Endothelial cell of umbilical vein (primary cell): ENCODE measurements around the gene MOBP. TPM values are rescaled to one million over a fixed set of nuclear protein-coding genes. Genes with fewer than 3 reads are reported as not detected.
A peak's percentile ranks its signal among the peaks of the same experiment; 100 is the strongest.
"Not testable (repeated sequence)": the region's sequence is repeated elsewhere in the genome, so short reads cannot be mapped to it uniquely, and the experiment has no call there.

Experiments used
- Bru-seq: library from RNA; stranded (reverse); fragments of 400-500 nt; gene quantifications from one replicate; lab custom pipeline; 2021; lab: Mats Ljungman, UMichigan
- BruChase-seq, 2 experiments: library from RNA; stranded (reverse); fragments of 400-500 nt; gene quantifications; one replicate each; lab custom pipeline; 2021; lab: Mats Ljungman, UMichigan
- BruUV-seq: library from RNA; stranded (reverse); fragments of 400-500 nt; replicated peaks from 2 replicates; lab custom pipeline; 2021; lab: Mats Ljungman, UMichigan
- CTCF ChIA-PET: fragments of 300-600, 350-600 bp; sonication (Branson Sonifier 250); formaldehyde crosslinking; loops from one replicate; lab custom pipeline; 2021; ENCODE audit warnings: antibody characterized with exemption, inconsistent platforms; lab: Charles Lee
- POLR2A ChIA-PET: fragments of 300-600, 350-600 bp; sonication (Branson Sonifier 250); formaldehyde crosslinking; loops from one replicate; lab custom pipeline; 2021; ENCODE audit warnings: antibody characterized with exemption, inconsistent platforms; lab: Charles Lee
- DNase-seq: peaks from one replicate; pipeline ENCODE4 v3.0.0-alpha.2; 2011; ENCODE audit warnings: low read depth, low spot score
- FAIRE-seq: peaks from 2 replicates; lab custom pipeline; 2011; peaks lifted over from hg19 to GRCh38; lab: Jason Lieb, UNC
- H2AFZ ChIP-seq: 2 replicates; pipeline ENCODE4 v1.6.0; 2012; ENCODE audit warnings: low read depth, low read length, control low read depth, inconsistent platforms
- H3K27ac ChIP-seq: 2 replicates; pipeline ENCODE4 v1.5.1; 2011; ENCODE audit warnings: low read depth, mild to moderate bottlenecking, control low read depth, low read length, moderate library complexity; ENCODE audit not compliant: insufficient read depth
- H3K27me3 ChIP-seq, 2 experiments: 2 replicates each; pipeline versions ENCODE4 v1.6.0 to v1.6.1; 2011; ENCODE audit warnings: low read length in 2 of 2, mixed read lengths in 1 of 2; ENCODE audit not compliant: control insufficient read depth in 2 of 2, insufficient read depth in 2 of 2
- H3K36me3 ChIP-seq, 2 experiments: 2 replicates in 1 of 2; 3 replicates in 1 of 2; pipeline ENCODE4 v1.5.1; 2011; ENCODE audit warnings: low read length in 2 of 2, mild to moderate bottlenecking in 1 of 2, moderate library complexity in 1 of 2; ENCODE audit not compliant: control insufficient read depth in 2 of 2, insufficient read depth in 2 of 2; ENCODE audit errors: extremely low read depth in 1 of 2
- H3K4me1 ChIP-seq: 3 replicates; pipeline ENCODE4 v1.5.1; 2011; ENCODE audit warnings: mild to moderate bottlenecking, low read length; ENCODE audit not compliant: control insufficient read depth, insufficient read depth; ENCODE audit errors: extremely low read depth
- H3K4me2 ChIP-seq: 2 replicates; pipeline ENCODE4 v1.6.1; 2011; ENCODE audit warnings: low read length, control low read depth, mixed read lengths; ENCODE audit not compliant: insufficient read depth
- H3K4me3 ChIP-seq, 3 experiments: fragments of 200-600 bp in 1 of 3; sonication (generic), shearing (Covaris generic) in 1 of 3; replicated peaks in 1 of 3; 2 replicates each; pipeline ENCODE4 v1.5.1; 2011 to 2016; ENCODE audit warnings: control low read depth in 3 of 3, low read length in 3 of 3, mild to moderate bottlenecking in 2 of 3, inconsistent platforms in 1 of 3, low read depth in 1 of 3, moderate library complexity in 1 of 3; ENCODE audit not compliant: insufficient read depth in 1 of 3
- H3K79me2 ChIP-seq: 2 replicates; pipeline ENCODE4 v1.6.0; 2012; ENCODE audit warnings: low read length, inconsistent platforms; ENCODE audit not compliant: control insufficient read depth, insufficient read depth
- H3K9ac ChIP-seq: replicated peaks from 2 replicates; pipeline ENCODE3; 2011; ENCODE audit warnings: low read length, control low read depth; ENCODE audit not compliant: insufficient read depth; ENCODE audit errors: extremely low read depth
- H3K9me1 ChIP-seq: replicated peaks from 3 replicates; pipeline ENCODE4 v1.6.0; 2011; ENCODE audit warnings: mild to moderate bottlenecking, low read length; ENCODE audit not compliant: control insufficient read depth, insufficient read depth; ENCODE audit errors: extremely low read depth
- H3K9me3 ChIP-seq: replicated peaks from 2 replicates; pipeline ENCODE4 v1.5.1; 2012; ENCODE audit warnings: low read length, inconsistent platforms; ENCODE audit not compliant: control insufficient read depth, insufficient read depth
- H4K20me1 ChIP-seq: replicated peaks from 2 replicates; pipeline ENCODE3; 2011; ENCODE audit warnings: mild to moderate bottlenecking, low read length; ENCODE audit not compliant: control insufficient read depth, insufficient read depth; ENCODE audit errors: extremely low read depth
- EZH2 ChIP-seq: IDR thresholded peaks from 2 replicates; pipeline ENCODE4 v1.6.1; 2012; ENCODE audit warnings: borderline replicate concordance, low read depth, mild to moderate bottlenecking, moderate library complexity, low read length, inconsistent platforms; ENCODE audit not compliant: severe bottlenecking
- FOS ChIP-seq: IDR thresholded peaks from 2 replicates; pipeline ENCODE4 v1.6.1; 2011; ENCODE audit warnings: mild to moderate bottlenecking, low read length, moderate library complexity, borderline replicate concordance; ENCODE audit not compliant: insufficient read depth
- GATA2 ChIP-seq: IDR thresholded peaks from 2 replicates; pipeline ENCODE4 v1.7.0; 2011; ENCODE audit warnings: low read depth, mild to moderate bottlenecking, moderate library complexity, mixed read lengths, low read length; ENCODE audit not compliant: insufficient read length, insufficient read depth
- JUN ChIP-seq: IDR thresholded peaks from 2 replicates; pipeline ENCODE4 v1.6.1; 2011; ENCODE audit warnings: borderline replicate concordance, low read depth; ENCODE audit not compliant: insufficient read length, insufficient read depth
- MYC ChIP-seq: IDR thresholded peaks from one replicate; pipeline ENCODE4 v1.6.1; 2011; ENCODE audit warnings: mild to moderate bottlenecking, low read depth, low read length
- POLR2A ChIP-seq: IDR thresholded peaks from 2 replicates; pipeline ENCODE4 v1.6.1; 2012; ENCODE audit warnings: low read depth, mild to moderate bottlenecking, control low read depth, low read length
- POLR2AphosphoS5 ChIP-seq: IDR thresholded peaks from 2 replicates; pipeline ENCODE4 v1.6.1; 2012; ENCODE audit warnings: low read depth, mild to moderate bottlenecking, control low read depth, low read length, moderate library complexity; ENCODE audit not compliant: insufficient read depth
- dilution Hi-C: fragments of 300-500 bp; cut with MboI; formaldehyde crosslinking; loops from one replicate; pipeline ENCODE4 v1.15.0; 2019; ENCODE audit warnings: low sequenced_read_pairs; ENCODE audit not compliant: extremely low pct_ligation_motif_present
- intact Hi-C: fragments of 100-400 bp; cut with micrococcal nuclease; formaldehyde crosslinking; loops from one replicate; pipeline ENCODE4 v1.10.0; 2022
- long read RNA-seq: library from polyadenylated mRNA; stranded (forward); transcript quantifications from one replicate; pipeline ENCODE4 v2.0.0, GENCODE V29; 2021
- polyA minus RNA-seq, 3 experiments: library from RNA; depleted of rRNA, polyadenylated mRNA; stranded (reverse); fragments of >200 nt; gene quantifications; 1 replicate in 1 of 3; 2 replicates in 2 of 3; pipeline ENCODE4 v1.2.3, GENCODE V29; 2011
- polyA plus RNA-seq, 4 experiments: library from polyadenylated mRNA; depleted of rRNA in 3 of 4; stranded (reverse) in 3 of 4; unstranded in 1 of 4; fragments of >200 nt; gene quantifications; 2 replicates each; pipeline versions ENCODE4 v1.2.1 to v1.2.3, GENCODE V29; 2011 to 2012; ENCODE audit warnings: missing spikeins in 1 of 4
- total RNA-seq: library from RNA; stranded (reverse); gene quantifications from 2 replicates; pipeline ENCODE4 v1.2.3, GENCODE V29; 2021
- TF ChIP-seq, protein P1 (sequence below): IDR thresholded peaks from 2 replicates; pipeline ENCODE4 v1.6.1; 2011; ENCODE audit not compliant: insufficient read depth, insufficient read length
- TF ChIP-seq, protein P2 (sequence below), 2 donors: IDR thresholded peaks; 1 replicate in 1 of 2; 2 replicates in 1 of 2; pipeline ENCODE4 v1.5.1; 2011; ENCODE audit warnings: low read length in 2 of 2, mild to moderate bottlenecking in 2 of 2, moderate library complexity in 2 of 2, control low read depth in 1 of 2, inconsistent platforms in 1 of 2, low read depth in 1 of 2; ENCODE audit not compliant: insufficient read depth in 1 of 2; ENCODE audit errors: extremely low read depth in 1 of 2

MOBP gene, protein sequence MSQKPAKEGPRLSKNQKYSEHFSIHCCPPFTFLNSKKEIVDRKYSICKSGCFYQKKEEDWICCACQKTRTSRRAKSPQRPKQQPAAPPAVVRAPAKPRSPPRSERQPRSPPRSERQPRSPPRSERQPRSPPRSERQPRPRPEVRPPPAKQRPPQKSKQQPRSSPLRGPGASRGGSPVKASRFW
- total RNA-seq (0.44 and 2.0 TPM in 2 replicates), polyA plus RNA-seq (1.6 and 2.3 TPM in 2 replicates), polyA minus RNA-seq (2.9 and 4.8 TPM in 2 replicates), Bru-seq, nascent RNA (percentile 30 among the genes with signal in this experiment), BruChase-seq, experiment 1, labeled RNA remaining after a 6-hour chase (percentile 13 among the genes with signal in this experiment), BruChase-seq, experiment 2, labeled RNA remaining after a 2-hour chase (percentile 11 among the genes with signal in this experiment)
- polyA plus RNA-seq (2011; cell fraction: cytosol; rRNA removed) = 0.68 and 1.2 TPM in 2 replicates
- 5.9 and 8.0 TPM in 2 replicates for polyA plus RNA-seq (2011; cell fraction: nucleus; rRNA removed)
- 2.2 and 3.1 TPM in 2 replicates for polyA plus RNA-seq (2012)
- not detected for polyA minus RNA-seq (2011; cell fraction: cytosol; rRNA and poly(A)+ RNA removed)
- 6.3 and 11.6 TPM in 2 replicates for polyA minus RNA-seq (2011; cell fraction: nucleus; rRNA and poly(A)+ RNA removed)
- long read RNA-seq, partial matches to known transcripts = 0 of 2 reads
- long read RNA-seq, other reads (novel, unspliced or antisense) = 2 of 2 reads

DNA sequence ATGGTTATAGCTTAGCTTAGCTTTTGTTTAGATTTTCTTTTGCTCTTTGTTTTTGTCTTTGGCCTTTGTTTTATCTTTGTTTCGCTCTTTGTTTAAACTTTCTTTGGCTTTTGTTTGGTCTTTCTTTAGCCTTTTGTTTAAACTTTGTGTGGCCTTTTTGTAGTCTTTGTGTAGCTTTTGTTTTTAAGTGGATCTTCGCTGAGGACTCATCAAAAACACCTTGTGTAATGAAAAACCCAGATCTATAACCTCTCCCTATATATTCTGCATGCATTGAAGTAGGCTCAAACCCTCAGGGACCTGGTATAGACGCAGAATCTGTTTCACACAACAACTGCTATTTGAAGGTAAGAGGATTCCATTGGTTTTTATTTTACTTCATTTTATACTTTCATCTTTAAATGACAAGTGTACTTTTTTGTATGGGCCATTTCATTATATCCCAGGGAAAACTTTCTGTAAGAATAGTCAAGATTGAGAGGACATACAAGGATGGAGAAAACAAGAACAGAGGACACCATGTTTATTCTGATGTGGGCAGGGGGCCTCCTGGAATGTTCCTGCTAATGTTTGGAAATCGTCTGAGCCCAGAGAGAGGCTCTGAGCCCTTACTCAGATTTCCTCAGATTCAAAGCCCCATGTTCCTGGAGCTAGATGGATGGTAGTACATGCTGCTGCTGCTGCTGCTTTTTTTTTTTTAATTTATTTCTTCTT, at the start of gene MOBP:
Gene MOBP, plus strand, starts transcription at position 287 of the 714 bp plus-strand sequence. CDS start 34,390 bp downstream, outside the sequence.
- CTCF ChIA-PET = interaction anchor here (0.8 kb wide), 1 partner anchor 12 kb away, joined by 3 read pairs; no protein-coding TSS in a partner anchor
- dilution Hi-C loops = no loop called here

DNA sequence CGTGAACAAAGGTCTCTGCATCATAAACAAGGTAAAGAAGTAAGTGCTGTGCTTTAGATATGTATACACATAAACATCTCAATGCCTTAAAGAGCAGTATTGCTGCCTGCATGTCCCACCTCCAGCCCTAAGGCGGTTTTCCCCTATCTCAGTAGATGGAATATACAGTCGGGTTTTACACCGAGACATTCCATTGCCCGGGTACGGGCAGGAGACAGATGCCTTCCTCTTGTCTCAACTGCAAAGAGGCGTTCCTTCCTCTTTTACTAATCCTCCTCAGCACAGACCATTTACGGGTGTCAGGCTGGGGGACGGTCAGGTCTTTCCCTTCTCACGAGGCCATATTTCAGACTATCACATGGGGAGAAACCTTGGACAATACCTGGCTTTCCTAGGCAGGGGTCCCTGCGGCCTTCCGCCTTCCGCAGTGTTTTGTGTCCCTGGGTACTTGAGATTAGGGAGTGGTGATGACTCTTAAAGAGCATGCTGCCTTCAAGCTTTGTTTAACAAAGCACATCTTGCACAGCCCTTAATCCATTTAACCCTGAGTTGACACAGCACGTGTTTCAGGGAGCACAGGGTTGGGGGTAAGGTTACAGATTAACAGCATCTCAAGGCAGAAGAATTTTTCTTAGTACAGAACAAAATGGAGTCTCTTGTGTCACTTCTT, 48.8 kb upstream of the MOBP start:
- H3K27me3 ChIP-seq, CTCF ChIA-PET, POLR2A ChIA-PET, DNase-seq, dilution Hi-C loops, H3K4me1 ChIP-seq, H3K36me3 ChIP-seq, BruUV-seq, H3K9me3 ChIP-seq, FAIRE-seq, H3K4me3 ChIP-seq, H3K9ac ChIP-seq, H4K20me1 ChIP-seq, H2AFZ ChIP-seq, H3K79me2 ChIP-seq, H3K27ac ChIP-seq, H3K4me2 ChIP-seq, H3K9me1 ChIP-seq: not testable (repeated sequence)
- intact Hi-C loops = loop anchor here (10.0 kb wide), 1 partner anchor 896 kb away; no protein-coding TSS in a partner anchor

More for the DNA sequence above, at the start of gene MOBP:
- TF ChIP-seq FOS = no peak
- TF ChIP-seq JUN = no peak
- no peak for TF ChIP-seq POLR2AphosphoS5
- TF ChIP-seq, protein P1, sequence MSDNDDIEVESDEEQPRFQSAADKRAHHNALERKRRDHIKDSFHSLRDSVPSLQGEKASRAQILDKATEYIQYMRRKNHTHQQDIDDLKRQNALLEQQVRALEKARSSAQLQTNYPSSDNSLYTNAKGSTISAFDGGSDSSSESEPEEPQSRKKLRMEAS = no peak
- TF ChIP-seq, protein P2, sequence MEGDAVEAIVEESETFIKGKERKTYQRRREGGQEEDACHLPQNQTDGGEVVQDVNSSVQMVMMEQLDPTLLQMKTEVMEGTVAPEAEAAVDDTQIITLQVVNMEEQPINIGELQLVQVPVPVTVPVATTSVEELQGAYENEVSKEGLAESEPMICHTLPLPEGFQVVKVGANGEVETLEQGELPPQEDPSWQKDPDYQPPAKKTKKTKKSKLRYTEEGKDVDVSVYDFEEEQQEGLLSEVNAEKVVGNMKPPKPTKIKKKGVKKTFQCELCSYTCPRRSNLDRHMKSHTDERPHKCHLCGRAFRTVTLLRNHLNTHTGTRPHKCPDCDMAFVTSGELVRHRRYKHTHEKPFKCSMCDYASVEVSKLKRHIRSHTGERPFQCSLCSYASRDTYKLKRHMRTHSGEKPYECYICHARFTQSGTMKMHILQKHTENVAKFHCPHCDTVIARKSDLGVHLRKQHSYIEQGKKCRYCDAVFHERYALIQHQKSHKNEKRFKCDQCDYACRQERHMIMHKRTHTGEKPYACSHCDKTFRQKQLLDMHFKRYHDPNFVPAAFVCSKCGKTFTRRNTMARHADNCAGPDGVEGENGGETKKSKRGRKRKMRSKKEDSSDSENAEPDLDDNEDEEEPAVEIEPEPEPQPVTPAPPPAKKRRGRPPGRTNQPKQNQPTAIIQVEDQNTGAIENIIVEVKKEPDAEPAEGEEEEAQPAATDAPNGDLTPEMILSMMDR (IDR thresholded peaks at IDR 0.05; ENCODE audit: extremely low read depth in 1 of 2, insufficient read depth in 1 of 2, low read depth in 1 of 2, low read length in 2 of 2) = no peak
- no peak for TF ChIP-seq EZH2
- TF ChIP-seq MYC = no peak
- TF ChIP-seq POLR2A = no peak
- no peak for TF ChIP-seq GATA2
- H3K4me1 ChIP-seq = no peaks in the 10 kb centered on the region
- H3K9ac ChIP-seq = no peak within 1 kb of the TSS
- no TSS peak for BruUV-seq
- DNase-seq (no peak), FAIRE-seq (no peak)
- intact Hi-C loops = no loop called here
- H3K79me2 ChIP-seq = no peaks in the 10 kb centered on the region
- no peak within 1 kb of the TSS for H2AFZ ChIP-seq
- peaks cover 2 to 3% of the 10 kb centered on the region in 2 experiments for H3K27me3 ChIP-seq
- no peaks in the 10 kb centered on the region for H4K20me1 ChIP-seq
- no peak within 1 kb of the TSS for H3K4me2 ChIP-seq
- no peaks in the 10 kb centered on the region for H3K9me1 ChIP-seq
- no peaks in the 10 kb centered on the region for H3K36me3 ChIP-seq
- POLR2A ChIA-PET = no interaction called here
- H3K27ac ChIP-seq = no peak within 1 kb of the TSS
- no peaks in the 10 kb centered on the region for H3K9me3 ChIP-seq
- H3K4me3 ChIP-seq = no peak within 1 kb of the TSS
